HL-60 (cell line): ENCODE measurements around the gene CYYR1.

Source experiments
- CTCF ChIP-seq: IDR thresholded peaks from one replicate; pipeline ENCODE4 v1.5.1; 2011; ENCODE audit warnings: low read length, control low read depth, inconsistent platforms; ENCODE audit not compliant: insufficient read depth
- POLR2AphosphoS5 ChIP-seq: IDR thresholded peaks from 2 replicates; pipeline ENCODE4 v1.6.1; 2012; ENCODE audit warnings: low read depth
- REST ChIP-seq: IDR thresholded peaks from 2 replicates; pipeline ENCODE4 v1.6.1; 2012; ENCODE audit warnings: low read depth; ENCODE audit not compliant: insufficient replicate concordance

- no peak for TF ChIP-seq REST
- no peak for TF ChIP-seq CTCF
- no peak for TF ChIP-seq POLR2AphosphoS5
Observed at GRCh38 chr21:26445440-26445839, 127.6 kb downstream of the CYYR1 start.
